GM23338 (cell line): ENCODE measurements around the gene BAK1. TPM values are rescaled to one million over a fixed set of nuclear protein-coding genes. Genes with fewer than 3 reads are reported as not detected.
"Not testable (repeated sequence)": the region's sequence is repeated elsewhere in the genome, so short reads cannot be mapped to it uniquely, and the experiment has no call there.

Experiments
- ATAC-seq: fragments of 200-7000 bp; cut with Tn5 transposase; 3 replicates; pipeline ENCODE4 v1.9.1; 2020
- DNase-seq: peaks from one replicate; pipeline ENCODE4 v3.0.0-alpha.2; 2015; ENCODE audit warnings: low spot score
- H2AFZ ChIP-seq: fragments of 200-600 bp; sonication (generic); 2 replicates; pipeline ENCODE4 v1.8.0; 2016; ENCODE audit warnings: antibody characterized with exemption, mild to moderate bottlenecking, moderate library complexity
- H3F3A ChIP-seq: fragments of 200-600 bp; sonication (generic); replicated peaks from 2 replicates; pipeline ENCODE4 v1.8.0; 2017; ENCODE audit warnings: antibody characterized with exemption, mixed run types, low read depth
- H3K27ac ChIP-seq: fragments of 200-600 bp; sonication (generic); 2 replicates; pipeline ENCODE4 v1.6.1; 2016; ENCODE audit warnings: low read depth
- H3K27me3 ChIP-seq: fragments of 200-600 bp; sonication (generic); 2 replicates; pipeline ENCODE4 v1.8.0; 2016; ENCODE audit warnings: mild to moderate bottlenecking, mixed run types, moderate library complexity; ENCODE audit not compliant: insufficient read depth
- H3K36me3 ChIP-seq: fragments of 200-600 bp; sonication (generic); 2 replicates; pipeline ENCODE4 v1.8.0; 2016; ENCODE audit warnings: mild to moderate bottlenecking; ENCODE audit not compliant: insufficient read depth
- H3K4me1 ChIP-seq: fragments of 200-600 bp; sonication (generic); 2 replicates; pipeline ENCODE4 v1.8.0; 2016; ENCODE audit warnings: mild to moderate bottlenecking, moderate library complexity; ENCODE audit not compliant: insufficient read depth
- H3K4me2 ChIP-seq: fragments of 200-600 bp; sonication (generic); 2 replicates; pipeline ENCODE4 v1.7.1; 2017; ENCODE audit warnings: mixed run types
- H3K4me3 ChIP-seq: fragments of 200-600 bp; sonication (generic); 2 replicates; pipeline ENCODE4 v1.6.1; 2016; ENCODE audit warnings: mixed run types
- H3K79me2 ChIP-seq: fragments of 200-600 bp; sonication (generic); replicated peaks from 2 replicates; pipeline ENCODE4 v1.8.0; 2017; ENCODE audit warnings: mild to moderate bottlenecking; ENCODE audit not compliant: insufficient read depth
- H3K9me2 ChIP-seq: fragments of 200-600 bp; sonication (generic); 2 replicates; pipeline ENCODE4 v1.8.0; 2017; ENCODE audit not compliant: insufficient read depth
- H4K20me1 ChIP-seq: fragments of 200-600 bp; sonication (generic); replicated peaks from 2 replicates; pipeline ENCODE4 v1.8.0; 2017; ENCODE audit warnings: mild to moderate bottlenecking; ENCODE audit not compliant: insufficient read depth
- H3K27ac Mint-ChIP-seq: 2 replicates; pipeline ENCODE4 v1.8.0; 2020; ENCODE audit warnings: inconsistent platforms, mild to moderate bottlenecking, moderate library complexity, mixed read lengths
- H3K27me3 Mint-ChIP-seq: 3 replicates; pipeline ENCODE4 v1.8.0; 2022; ENCODE audit warnings: low read depth, mild to moderate bottlenecking, moderate library complexity, mixed read lengths, inconsistent platforms; ENCODE audit not compliant: insufficient read depth, poor library complexity
- H3K36me3 Mint-ChIP-seq: 3 replicates; pipeline ENCODE4 v1.8.0; 2021; ENCODE audit warnings: low read depth, mild to moderate bottlenecking, inconsistent platforms, moderate library complexity, mixed read lengths
- H3K4me1 Mint-ChIP-seq: 3 replicates; pipeline ENCODE4 v1.8.0; 2020; ENCODE audit warnings: mild to moderate bottlenecking, inconsistent platforms, mixed read lengths
- H3K4me3 Mint-ChIP-seq: 3 replicates; pipeline ENCODE4 v1.8.0; 2021; ENCODE audit warnings: moderate library complexity, mild to moderate bottlenecking, inconsistent platforms, mixed read lengths
- H3K9me3 Mint-ChIP-seq: 3 replicates; pipeline ENCODE4 v1.8.0; 2020; ENCODE audit warnings: moderate library complexity, mild to moderate bottlenecking, inconsistent platforms, mixed read lengths
- CTCF ChIP-seq, 2 experiments: fragments of 200-600 bp in 1 of 2; sonication (generic) in 1 of 2; conservative IDR thresholded peaks; 2 replicates each; pipeline versions ENCODE4 v1.5.1 to v1.6.1; 2016 to 2017; ENCODE audit warnings: antibody characterized with exemption in 2 of 2, low read depth in 2 of 2, mild to moderate bottlenecking in 2 of 2, moderate library complexity in 1 of 2
- ETS1 ChIP-seq: IDR thresholded peaks from 2 replicates; pipeline ENCODE4 v1.6.1; 2016; ENCODE audit warnings: antibody characterized with exemption
- EZH2phosphoT487 ChIP-seq: fragments of 200-600 bp; sonication (generic); IDR thresholded peaks from one replicate; pipeline ENCODE4 v1.8.1; 2018; ENCODE audit warnings: antibody characterized with exemption; ENCODE audit not compliant: unreplicated experiment
- JUNB ChIP-seq: IDR thresholded peaks from one replicate; pipeline ENCODE4 v1.6.1; 2016; ENCODE audit warnings: antibody characterized with exemption; ENCODE audit not compliant: unreplicated experiment
- POLR2AphosphoS5 ChIP-seq: IDR thresholded peaks from 2 replicates; pipeline ENCODE4 v1.6.1; 2016; ENCODE audit warnings: antibody characterized with exemption, low read depth
- REST ChIP-seq: IDR thresholded peaks from one replicate; pipeline ENCODE4 v1.6.1; 2018; ENCODE audit warnings: antibody characterized with exemption; ENCODE audit not compliant: unreplicated experiment
- STAT1 ChIP-seq: IDR thresholded peaks from one replicate; pipeline ENCODE4 v1.6.1; 2016; ENCODE audit warnings: antibody characterized with exemption; ENCODE audit not compliant: unreplicated experiment
- ZNF331 ChIP-seq: fragments of 250-450 bp; sonication (Bioruptor Pico); IDR thresholded peaks from 2 replicates; pipeline ENCODE4 v1.5.0; 2020; ENCODE audit warnings: low read depth, mild to moderate bottlenecking, moderate library complexity
- polyA plus RNA-seq: library from polyadenylated mRNA; unstranded; fragments of >200 nt; fragmentation: Nextera tagmentation; extraction: Ambion mirVana; gene quantifications from 2 replicates; pipeline ENCODE4 v1.2.1, GENCODE V29; 2016
- total RNA-seq: library from RNA; depleted of rRNA; stranded (reverse); fragments of >200 nt; shearing (Covaris generic); gene quantifications from 2 replicates; pipeline ENCODE4 v1.2.3, GENCODE V29; 2014

Gene BAK1
- total and polyA plus RNA-seq, 2 experiments from 2014 or later: 22.2 to 45.0 TPM

DNA sequence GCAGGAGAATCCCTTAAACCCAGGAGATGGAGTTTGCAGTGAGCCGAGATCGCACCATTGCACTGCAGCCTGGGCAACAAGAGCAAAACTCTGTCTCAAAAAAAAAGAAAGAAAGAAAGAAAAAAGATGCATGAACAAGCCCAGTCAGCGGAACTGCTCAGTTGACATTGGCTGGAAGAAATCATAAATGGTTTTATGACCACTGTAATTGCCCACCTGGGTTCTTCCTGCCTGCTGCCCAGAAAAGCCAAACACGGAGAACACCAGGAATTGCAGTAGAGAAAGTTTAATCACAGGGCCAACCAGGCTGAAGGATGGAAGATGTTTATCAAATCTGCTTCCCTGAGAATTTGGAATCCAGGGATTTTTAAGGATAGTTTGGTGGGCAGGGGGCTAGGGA, 22.7 kb downstream of the BAK1 start (continued):
- TF ChIP-seq CTCF (conservative IDR thresholded peaks at IDR 0.05; ENCODE audit: low read depth in 2 of 2) (no peak), ETS1 (no peak), STAT1 (no peak), JUNB (no peak), ZNF331 (CRISPR knock-in tag) (no peak), POLR2AphosphoS5 (no peak), REST (no peak), EZH2phosphoT487 (no peak)

DNA sequence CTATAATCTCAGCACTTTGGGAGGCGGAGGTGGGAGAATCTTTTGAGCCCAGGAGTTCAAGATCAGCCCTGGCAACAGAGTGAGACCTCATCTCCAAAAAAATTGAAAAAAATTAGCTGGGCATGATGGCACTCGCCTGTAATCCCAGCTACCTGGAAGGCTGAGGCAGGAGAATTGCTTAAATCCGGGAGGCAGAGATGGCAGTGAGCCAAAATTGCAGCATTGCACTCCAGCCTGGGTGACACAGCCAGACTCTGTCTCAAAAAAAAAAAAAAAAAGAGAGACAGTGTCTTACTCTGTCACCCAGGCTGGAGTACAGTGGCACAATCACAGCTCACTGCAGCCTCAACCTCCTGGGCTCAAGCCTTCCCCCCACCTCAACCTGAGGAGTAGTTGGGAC, 27.2 kb downstream of the BAK1 start:
- not testable (repeated sequence) for H3F3A ChIP-seq, H3K36me3 Mint-ChIP-seq, H3K4me1 ChIP-seq, H3K9me2 ChIP-seq, ATAC-seq, H4K20me1 ChIP-seq, H3K4me3 Mint-ChIP-seq, H2AFZ ChIP-seq, H3K4me2 ChIP-seq, H3K4me1 Mint-ChIP-seq, H3K36me3 ChIP-seq, H3K4me3 ChIP-seq, DNase-seq, H3K27ac ChIP-seq, H3K27me3 Mint-ChIP-seq, H3K79me2 ChIP-seq, H3K27ac Mint-ChIP-seq, H3K27me3 ChIP-seq
- peaks cover 11% of the 10 kb centered on the region; the same call in 2 of the 3 replicates for H3K9me3 Mint-ChIP-seq
